Esophagus squamous epithelium (tissue), 4 donors: Measurements from ENCODE around the gene TAC1.
"Not testable (repeated sequence)": the region's sequence is repeated elsewhere in the genome, so short reads cannot be mapped to it uniquely, and the experiment has no call there.

Source experiments
- CTCF ChIP-seq, 6 experiments: fragments of 450-650 bp in 4 of 6; fragments of 200-600 bp in 2 of 6; sonication (generic) in 2 of 6; IDR thresholded peaks; one replicate each; pipeline ENCODE4 v1.5.1; 2016 to 2019; ENCODE audit warnings: antibody characterized with exemption in 6 of 6, mild to moderate bottlenecking in 4 of 6, moderate library complexity in 4 of 6
- POLR2A ChIP-seq, 4 donors: fragments of 450-650 bp; IDR thresholded peaks; one replicate each; pipeline ENCODE4 v1.6.1; 2017; ENCODE audit warnings: antibody characterized with exemption in 4 of 4, mild to moderate bottlenecking in 4 of 4, moderate library complexity in 3 of 4

- not testable (repeated sequence) for TF ChIP-seq CTCF, POLR2A (IDR thresholded peaks at IDR 0.05)
These were observed 54.5 kb downstream of the TAC1 start for GRCh38 chr7:97786398-97786797.
